ENCODE results near the gene BUD13.

GRCh38 chr11:116800610-116801009 lies 27.8 kb upstream of the BUD13 start:
- TF ChIP-seq CTCF (IDR thresholded peaks at IDR 0.05; ENCODE audit: insufficient read depth, low read length): no peak
- TF ChIP-seq GABPA (IDR thresholded peaks at IDR 0.05; ENCODE audit: low read depth): no peak
